B cell (primary cell): Measurements from ENCODE around the gene DIP2A.

Experiments used
- EZH2 ChIP-seq: IDR thresholded peaks from 2 replicates; pipeline ENCODE4 v1.6.1; 2012; ENCODE audit warnings: borderline replicate concordance, low read depth, mild to moderate bottlenecking, moderate library complexity, low read length; ENCODE audit not compliant: insufficient read depth, poor library complexity, severe bottlenecking
- TF ChIP-seq, protein P1 (sequence below): fragments of 200-600 bp; IDR thresholded peaks from one replicate; pipeline ENCODE4 v1.8.0; 2022; ENCODE audit warnings: antibody characterized with exemption, mild to moderate bottlenecking

DNA sequence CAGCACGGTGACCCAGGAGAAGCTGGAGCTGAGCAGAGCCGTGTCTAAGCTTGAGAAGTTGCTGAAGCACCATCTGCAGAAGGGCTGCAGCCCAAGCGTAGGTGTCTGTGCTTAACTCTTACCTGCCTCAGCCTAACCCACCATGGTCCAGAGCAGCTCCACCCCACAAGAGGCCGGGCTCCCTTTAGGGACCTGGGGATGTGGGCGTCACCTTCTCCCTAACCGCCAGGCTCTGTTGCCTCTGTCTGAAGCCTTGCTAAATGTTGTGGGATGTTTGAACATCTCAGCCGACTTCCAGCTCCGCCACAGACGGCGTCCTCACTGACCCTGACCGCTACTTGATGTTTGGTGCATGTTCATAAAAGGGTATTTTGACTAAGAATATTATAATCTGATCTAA is 20.4 kb upstream of the DIP2A start:
- no peak for TF ChIP-seq EZH2
- TF ChIP-seq, protein P1, sequence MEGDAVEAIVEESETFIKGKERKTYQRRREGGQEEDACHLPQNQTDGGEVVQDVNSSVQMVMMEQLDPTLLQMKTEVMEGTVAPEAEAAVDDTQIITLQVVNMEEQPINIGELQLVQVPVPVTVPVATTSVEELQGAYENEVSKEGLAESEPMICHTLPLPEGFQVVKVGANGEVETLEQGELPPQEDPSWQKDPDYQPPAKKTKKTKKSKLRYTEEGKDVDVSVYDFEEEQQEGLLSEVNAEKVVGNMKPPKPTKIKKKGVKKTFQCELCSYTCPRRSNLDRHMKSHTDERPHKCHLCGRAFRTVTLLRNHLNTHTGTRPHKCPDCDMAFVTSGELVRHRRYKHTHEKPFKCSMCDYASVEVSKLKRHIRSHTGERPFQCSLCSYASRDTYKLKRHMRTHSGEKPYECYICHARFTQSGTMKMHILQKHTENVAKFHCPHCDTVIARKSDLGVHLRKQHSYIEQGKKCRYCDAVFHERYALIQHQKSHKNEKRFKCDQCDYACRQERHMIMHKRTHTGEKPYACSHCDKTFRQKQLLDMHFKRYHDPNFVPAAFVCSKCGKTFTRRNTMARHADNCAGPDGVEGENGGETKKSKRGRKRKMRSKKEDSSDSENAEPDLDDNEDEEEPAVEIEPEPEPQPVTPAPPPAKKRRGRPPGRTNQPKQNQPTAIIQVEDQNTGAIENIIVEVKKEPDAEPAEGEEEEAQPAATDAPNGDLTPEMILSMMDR = no peak
